Mesenchymal stem cell (in vitro differentiated cells and primary cell): ENCODE measurements around the gene SORL1.

Source experiments
- DNase-seq: peaks from one replicate; pipeline ENCODE4 v3.0.0-alpha.2; 2013
- H2AFZ ChIP-seq: one replicate; pipeline ENCODE4 v1.6.1; 2013; ENCODE audit warnings: low read depth, mild to moderate bottlenecking, control low read depth, inconsistent platforms, low read length, moderate library complexity
- H2AK5ac ChIP-seq: 2 replicates; pipeline ENCODE4 v1.6.1; 2013; ENCODE audit warnings: low read length, moderate library complexity, mild to moderate bottlenecking, inconsistent platforms; ENCODE audit not compliant: severe bottlenecking
- H2BK120ac ChIP-seq: one replicate; pipeline ENCODE4 v1.6.1; 2013; ENCODE audit warnings: low read depth, mild to moderate bottlenecking, inconsistent platforms, low read length, moderate library complexity
- H2BK12ac ChIP-seq, 2 experiments: one replicate each; pipeline ENCODE4 v1.6.1; 2013; ENCODE audit warnings: inconsistent platforms in 2 of 2, low read length in 2 of 2, mild to moderate bottlenecking in 2 of 2, moderate library complexity in 2 of 2, control low read depth in 1 of 2
- H2BK15ac ChIP-seq: one replicate; pipeline ENCODE4 v1.6.1; 2013; ENCODE audit warnings: mild to moderate bottlenecking, low read depth, inconsistent platforms; ENCODE audit not compliant: poor library complexity, severe bottlenecking
- H2BK5ac ChIP-seq: 2 replicates; pipeline ENCODE4 v1.6.1; 2013; ENCODE audit warnings: low read depth, mild to moderate bottlenecking, low read length, control low read depth, inconsistent platforms; ENCODE audit not compliant: poor library complexity, severe bottlenecking
- H3K14ac ChIP-seq, 2 experiments: one replicate each; pipeline ENCODE4 v1.6.1; 2013; ENCODE audit warnings: inconsistent platforms in 2 of 2, low read length in 2 of 2, control low read depth in 1 of 2, mild to moderate bottlenecking in 1 of 2, moderate library complexity in 1 of 2
- H3K18ac ChIP-seq, 2 experiments: one replicate each; pipeline ENCODE4 v1.6.1; 2013; ENCODE audit warnings: inconsistent platforms in 2 of 2, low read length in 2 of 2, control low read depth in 1 of 2, low read depth in 1 of 2, mild to moderate bottlenecking in 1 of 2
- H3K23ac ChIP-seq, 2 experiments: one replicate each; pipeline ENCODE4 v1.6.1; 2013; ENCODE audit warnings: inconsistent platforms in 2 of 2, low read length in 2 of 2, mild to moderate bottlenecking in 2 of 2, moderate library complexity in 2 of 2, control low read depth in 1 of 2
- H3K27ac ChIP-seq: 2 replicates; pipeline ENCODE4 v1.5.1; 2013; ENCODE audit warnings: mild to moderate bottlenecking, moderate library complexity, low read length, control low read depth, inconsistent platforms; ENCODE audit not compliant: poor library complexity, severe bottlenecking
- H3K27me3 ChIP-seq, 2 experiments: 2 replicates each; pipeline versions ENCODE4 v1.6.1 to v1.7.0; 2013; ENCODE audit warnings: low read length in 2 of 2, mild to moderate bottlenecking in 2 of 2, moderate library complexity in 2 of 2, control low read depth in 1 of 2, inconsistent platforms in 1 of 2; ENCODE audit not compliant: control insufficient read depth in 1 of 2, insufficient read depth in 1 of 2
- H3K36me3 ChIP-seq, 2 experiments: 2 replicates each; pipeline versions ENCODE4 v1.6.1 to v1.7.0; 2013; ENCODE audit warnings: low read length in 2 of 2, control low read depth in 1 of 2, inconsistent platforms in 1 of 2, low read depth in 1 of 2, mild to moderate bottlenecking in 1 of 2; ENCODE audit not compliant: insufficient read depth in 2 of 2, control insufficient read depth in 1 of 2
- H3K4ac ChIP-seq, 2 experiments: one replicate each; pipeline ENCODE4 v1.6.1; 2013; ENCODE audit warnings: inconsistent platforms in 2 of 2, low read length in 2 of 2, mild to moderate bottlenecking in 2 of 2, moderate library complexity in 2 of 2, control low read depth in 1 of 2, low read depth in 1 of 2
- H3K4me1 ChIP-seq: 2 replicates; pipeline ENCODE4 v1.6.1; 2013; ENCODE audit warnings: low read depth, low read length, control low read depth; ENCODE audit not compliant: control insufficient read depth, insufficient read depth
- H3K4me2 ChIP-seq: 2 replicates; pipeline ENCODE4 v1.6.1; 2013; ENCODE audit warnings: low read length, mild to moderate bottlenecking, inconsistent platforms; ENCODE audit not compliant: poor library complexity, severe bottlenecking
- H3K4me3 ChIP-seq, 2 experiments: 2 replicates each; pipeline versions ENCODE4 v1.5.1 to v1.7.0; 2013; ENCODE audit warnings: low read length in 2 of 2, mild to moderate bottlenecking in 2 of 2, control low read depth in 1 of 2, low read depth in 1 of 2; ENCODE audit not compliant: insufficient read depth in 1 of 2
- H3K79me1 ChIP-seq: replicated peaks from 2 replicates; pipeline ENCODE4 v1.6.1; 2013; ENCODE audit warnings: mild to moderate bottlenecking, control low read depth, low read length, inconsistent platforms; ENCODE audit not compliant: poor library complexity, severe bottlenecking
- H3K9ac ChIP-seq: 2 replicates; pipeline ENCODE4 v1.7.0; 2013; ENCODE audit warnings: mild to moderate bottlenecking, low read length, moderate library complexity
- H3K9me3 ChIP-seq: 2 replicates; pipeline ENCODE4 v1.7.0; 2013; ENCODE audit warnings: mild to moderate bottlenecking, low read length; ENCODE audit not compliant: control insufficient read depth
- H4K8ac ChIP-seq: one replicate; pipeline ENCODE4 v1.6.1; 2013; ENCODE audit warnings: inconsistent platforms, mild to moderate bottlenecking, low read length, moderate library complexity
- H4K91ac ChIP-seq: one replicate; pipeline ENCODE4 v1.6.1; 2013; ENCODE audit warnings: mild to moderate bottlenecking, low read length, inconsistent platforms
- WGBS: methylation state at CpG from one replicate; pipeline ENCODE4 v1.1.7; 2013; ENCODE audit warnings: mixed read lengths; 5-methylcytosine and 5-hydroxymethylcytosine counted together

The SORL1 gene

GRCh38 chr11:121614636-121615240, 162.6 kb downstream of the SORL1 start:
- Histone ChIP-seq H2BK15ac (no peak overlapping the region), H3K27me3 (peaks cover 0 to 8% of the 10 kb centered on the region in 2 experiments), H2BK120ac (no peak overlapping the region), H2BK12ac (no peak overlapping the region), H4K91ac (no peak overlapping the region), H3K23ac (no peak overlapping the region), H3K4ac (no peak overlapping the region), H3K4me2 (no peak overlapping the region), H2AFZ (no peak overlapping the region), H3K14ac (no peak overlapping the region), H2BK5ac (no peak overlapping the region), H3K79me1 (no peaks in the 10 kb centered on the region), H3K9me3 (no peaks in the 10 kb centered on the region), H3K4me3 (no peak overlapping the region), H3K4me1 (peaks cover 2% of the 10 kb centered on the region), H3K18ac (no peak overlapping the region), H3K36me3 (no peaks in the 10 kb centered on the region), H2AK5ac (no peak overlapping the region), H4K8ac (no peak overlapping the region), H3K27ac (no peak overlapping the region), H3K9ac (no peak overlapping the region)
- no peak for DNase-seq
- WGBS: 86% methylated on average over 12 of the region's 12 CpGs

GRCh38 chr11:121615501-121615900, 163.4 kb downstream of the SORL1 start:
- no peaks in the 10 kb centered on the region for H3K36me3 ChIP-seq
- no peak overlapping the region for H2AK5ac ChIP-seq
- no peak overlapping the region for H3K4me3 ChIP-seq
- no peaks in the 10 kb centered on the region for H3K79me1 ChIP-seq
- no peak overlapping the region for H2BK120ac ChIP-seq
- no peak overlapping the region for H4K8ac ChIP-seq
- H3K4ac ChIP-seq: no peak overlapping the region
- H3K4me1 ChIP-seq: peaks cover 2% of the 10 kb centered on the region
- no peak overlapping the region for H3K9ac ChIP-seq
- H3K9me3 ChIP-seq: no peaks in the 10 kb centered on the region
- no peak overlapping the region for H3K14ac ChIP-seq
- H3K23ac ChIP-seq: no peak overlapping the region
- H2BK12ac ChIP-seq: no peak overlapping the region
- H2BK5ac ChIP-seq: no peak overlapping the region
- no peak overlapping the region for H3K27ac ChIP-seq
- peaks cover 0 to 5% of the 10 kb centered on the region in 2 experiments for H3K27me3 ChIP-seq
- no peak overlapping the region for H3K18ac ChIP-seq
- no peak overlapping the region for H2BK15ac ChIP-seq
- H4K91ac ChIP-seq: no peak overlapping the region
- peak; percentile 17 for DNase-seq
- H2AFZ ChIP-seq: no peak overlapping the region
- 51% methylated on average over 3 of the region's 3 CpGs for WGBS
- no peak overlapping the region for H3K4me2 ChIP-seq

- H3K14ac ChIP-seq: no peak overlapping the region
- no peak overlapping the region for H3K4me2 ChIP-seq
- H2BK15ac ChIP-seq: no peak overlapping the region
- no peaks in the 10 kb centered on the region for H3K27me3 ChIP-seq
- no peak overlapping the region for H3K18ac ChIP-seq
- H3K4me1 ChIP-seq: peaks cover 2% of the 10 kb centered on the region
- H4K91ac ChIP-seq: no peak overlapping the region
- no peak overlapping the region for H3K4me3 ChIP-seq
- no peak overlapping the region for H2AFZ ChIP-seq
- no peak overlapping the region for H2BK12ac ChIP-seq
- 91% methylated on average over 4 of the region's 8 CpGs for WGBS
- DNase-seq: no peak
- H3K23ac ChIP-seq: no peak overlapping the region
- no peak overlapping the region for H4K8ac ChIP-seq
- H2AK5ac ChIP-seq: no peak overlapping the region
- H3K4ac ChIP-seq: no peak overlapping the region
- no peaks in the 10 kb centered on the region for H3K36me3 ChIP-seq
- no peak overlapping the region for H3K27ac ChIP-seq
- H2BK5ac ChIP-seq: no peak overlapping the region
- H3K79me1 ChIP-seq: no peaks in the 10 kb centered on the region
- H3K9ac ChIP-seq: no peak overlapping the region
- no peak overlapping the region for H2BK120ac ChIP-seq
- no peaks in the 10 kb centered on the region for H3K9me3 ChIP-seq
Observed at GRCh38 chr11:121618516-121618915, 166.4 kb downstream of the SORL1 start.

GRCh38 chr11:121625777-121626506, 173.8 kb downstream of the SORL1 start:
- Histone ChIP-seq H3K4me1 (no peaks in the 10 kb centered on the region), H3K79me1 (no peaks in the 10 kb centered on the region), H2AFZ (no peak overlapping the region), H3K18ac (no peak overlapping the region), H3K23ac (no peak overlapping the region), H3K4ac (no peak overlapping the region), H2BK5ac (no peak overlapping the region), H4K8ac (no peak overlapping the region), H3K4me3 (no peak overlapping the region), H2BK15ac (no peak overlapping the region), H2AK5ac (no peak overlapping the region), H3K14ac (no peak overlapping the region), H4K91ac (no peak overlapping the region), H2BK120ac (no peak overlapping the region), H3K9ac (no peak overlapping the region), H3K36me3 (no peaks in the 10 kb centered on the region), H3K4me2 (no peak overlapping the region), H3K27ac (no peak overlapping the region), H2BK12ac (no peak overlapping the region), H3K9me3 (no peaks in the 10 kb centered on the region), H3K27me3 (no peaks in the 10 kb centered on the region)
- no peak for DNase-seq
- 84% methylated on average over 3 of the region's 7 CpGs for WGBS
